ENCODE measurements around the gene CAPZA1.
"Not testable (repeated sequence)": the region's sequence is repeated elsewhere in the genome, so short reads cannot be mapped to it uniquely, and the experiment has no call there.

CAPZA1 gene

GRCh38 chr1:112619518-112620376, at the start of gene CAPZA1:
CAPZA1 (plus strand) TSS chr1:112619832; CDS start chr1:112619845, 13 bp downstream.
- peak; percentile 76 for DNase-seq (ENCODE audit: low spot score)

GRCh38 chr1:112575154-112575804, 44.4 kb upstream of the CAPZA1 start:
- no peak for DNase-seq (ENCODE audit: low spot score)

- no peak for DNase-seq (ENCODE audit: low spot score)
Observed at GRCh38 chr1:112576240-112576639, 43.4 kb upstream of the CAPZA1 start.

- no peak for DNase-seq (ENCODE audit: low spot score)
Observed at GRCh38 chr1:112579801-112580510, 39.7 kb upstream of the CAPZA1 start.

- no peak for DNase-seq (ENCODE audit: low spot score)
Observed at GRCh38 chr1:112581586-112582192, 37.9 kb upstream of the CAPZA1 start.

- DNase-seq (ENCODE audit: low spot score), result no peak
Observed at GRCh38 chr1:112583366-112583765, 36.3 kb upstream of the CAPZA1 start.

GRCh38 chr1:112589766-112590165, 29.9 kb upstream of the CAPZA1 start:
- DNase-seq (ENCODE audit: low spot score), result no peak

GRCh38 chr1:112594208-112594876, 25.3 kb upstream of the CAPZA1 start:
- DNase-seq (ENCODE audit: low spot score), result no peak

GRCh38 chr1:112599477-112599876, 20.2 kb upstream of the CAPZA1 start:
- no peak for DNase-seq (ENCODE audit: low spot score)

- DNase-seq (ENCODE audit: low spot score), result no peak
Observed at GRCh38 chr1:112603012-112603411, 16.6 kb upstream of the CAPZA1 start.

GRCh38 chr1:112603541-112603940, 16.1 kb upstream of the CAPZA1 start:
- DNase-seq (ENCODE audit: low spot score), result no peak

GRCh38 chr1:112605633-112606327, 13.9 kb upstream of the CAPZA1 start:
- no peak for DNase-seq (ENCODE audit: low spot score)

- no peak for DNase-seq (ENCODE audit: low spot score)
Observed at GRCh38 chr1:112614460-112615065, 5.1 kb upstream of the CAPZA1 start.

GRCh38 chr1:112618114-112618720, 1.4 kb upstream of the CAPZA1 start:
- DNase-seq (ENCODE audit: low spot score), result no peak

- peak; percentile 55 for DNase-seq (ENCODE audit: low spot score)
Observed at GRCh38 chr1:112618721-112619517, 713 bp upstream of the CAPZA1 start, which contains the start of gene ST7L. ST7L (minus strand) TSS chr1:112619141; CDS start chr1:112619113, 28 bp downstream.

GRCh38 chr1:112620377-112620695, 704 bp downstream of the CAPZA1 start:
- no peak for DNase-seq (ENCODE audit: low spot score)

- DNase-seq (ENCODE audit: low spot score), result not testable (repeated sequence)
Observed at GRCh38 chr1:112624493-112624892, 4.9 kb downstream of the CAPZA1 start.

GRCh38 chr1:112625696-112626095, 6.1 kb downstream of the CAPZA1 start:
- DNase-seq (ENCODE audit: low spot score), result no peak

- no peak for DNase-seq (ENCODE audit: low spot score)
Observed at GRCh38 chr1:112626193-112626592, 6.6 kb downstream of the CAPZA1 start.

All from HuH-7 (cell line).